Measurements from ENCODE around the gene SLC5A1. TPM values are rescaled to one million over a fixed set of nuclear protein-coding genes. Genes with fewer than 3 reads are reported as not detected.

SLC5A1 gene
- total and polyA plus RNA-seq, 10 donors, result 0.24 to 12.9 (median 1.9) TPM

- WGBS, 5 donors, result 67 to 82% (median 78%) methylated on average over 6 of the region's 6 CpGs
- Histone ChIP-seq H3K27ac (no peak overlapping the region), H3K4me1 (no peaks in the 10 kb centered on the region), H3K36me3 (no peaks in the 10 kb centered on the region), H3K4me3 (no peak overlapping the region), H3K27me3 (replicated peaks in 1 of 7) (peaks cover 0 to 30% (median 0%) of the 10 kb centered on the region in 7 donors), H3K9me3 (no peaks in the 10 kb centered on the region)
- DNase-seq, result no peak
- TF ChIP-seq POLR2AphosphoS5 (IDR thresholded peaks at IDR 0.05) (no peak), POLR2A (IDR thresholded peaks at IDR 0.05) (no peak), CTCF (IDR thresholded peaks at IDR 0.05 in 8 of 11, conservative IDR thresholded peaks at IDR 0.05 in 3 of 11) (no peak)
- intact Hi-C loops (cut with DNase I; ENCODE audit: low total_unique reads), result no loop called here
Measured at GRCh38 chr22:32037236-32037635, 5.8 kb upstream of the SLC5A1 start.

GRCh38 chr22:32040324-32040904 lies 2.6 kb upstream of the SLC5A1 start:
- H3K9me3 ChIP-seq, result no peaks in the 10 kb centered on the region
- no peak for DNase-seq
- TF ChIP-seq POLR2AphosphoS5 (IDR thresholded peaks at IDR 0.05) (no peak), CTCF (IDR thresholded peaks at IDR 0.05 in 8 of 11, conservative IDR thresholded peaks at IDR 0.05 in 3 of 11) (no peak), POLR2A (IDR thresholded peaks at IDR 0.05) (no peak)
- 34 to 45% (median 37%) methylated on average over 3 of the region's 3 CpGs for WGBS, 5 donors
- no peaks in the 10 kb centered on the region for H3K36me3 ChIP-seq
- no peak overlapping the region for H3K27ac ChIP-seq
- intact Hi-C loops (cut with DNase I; ENCODE audit: low total_unique reads), result no loop called here
- H3K4me1 ChIP-seq, result no peaks in the 10 kb centered on the region
- no peak overlapping the region for H3K4me3 ChIP-seq
- H3K27me3 ChIP-seq (replicated peaks in 1 of 7), result peaks cover 0 to 53% (median 8%) of the 10 kb centered on the region in 7 donors

GRCh38 chr22:32043391-32043790 lies 330 bp downstream of the SLC5A1 start:
- Histone ChIP-seq H3K4me1 (no peaks in the 10 kb centered on the region), H3K27ac (no peak overlapping the region), H3K4me3 (no peak overlapping the region), H3K36me3 (no peaks in the 10 kb centered on the region), H3K9me3 (no peaks in the 10 kb centered on the region), H3K27me3 (replicated peaks in 1 of 7) (peaks cover 0 to 53% (median 8%) of the 10 kb centered on the region in 7 donors)
- intact Hi-C loops (cut with DNase I; ENCODE audit: low total_unique reads), result no loop called here
- DNase-seq, result no peak
- TF ChIP-seq CTCF (IDR thresholded peaks at IDR 0.05 in 8 of 11, conservative IDR thresholded peaks at IDR 0.05 in 3 of 11) (no peak), POLR2AphosphoS5 (IDR thresholded peaks at IDR 0.05) (no peak), POLR2A (IDR thresholded peaks at IDR 0.05) (no peak)
- 47 to 63% (median 53%) methylated on average over 9 of the region's 9 CpGs for WGBS, 5 donors

GRCh38 chr22:32044477-32044876 lies 1.4 kb downstream of the SLC5A1 start:
- intact Hi-C loops (cut with DNase I; ENCODE audit: low total_unique reads), result no loop called here
- TF ChIP-seq POLR2AphosphoS5 (IDR thresholded peaks at IDR 0.05), result no peak
- no peak for TF ChIP-seq CTCF (IDR thresholded peaks at IDR 0.05 in 8 of 11, conservative IDR thresholded peaks at IDR 0.05 in 3 of 11)
- no peak for TF ChIP-seq POLR2A (IDR thresholded peaks at IDR 0.05)
- no peak for DNase-seq
- Histone ChIP-seq H3K27ac (no peak overlapping the region), H3K9me3 (no peaks in the 10 kb centered on the region), H3K4me1 (no peaks in the 10 kb centered on the region), H3K4me3 (no peak overlapping the region), H3K36me3 (no peaks in the 10 kb centered on the region), H3K27me3 (replicated peaks in 1 of 7) (peaks cover 0 to 47% (median 8%) of the 10 kb centered on the region in 7 donors)
- 91 to 98% (median 96%) methylated on average over 1 of the region's 1 CpG for whole genome bisulfite sequencing, 5 donors

Measured in spleen (tissue), 11 donors.